HL-60 (cell line): Measurements from ENCODE around the gene MID1.

Experiments used
- DNase-seq, 2 experiments: peaks; one replicate each; pipeline ENCODE4 v3.0.0-alpha.2; 2010 to 2020; ENCODE audit warnings: low read depth in 1 of 2, low spot score in 1 of 2
- H3K27ac ChIP-seq: fragments of 250-450 bp; sonication (Bioruptor Pico); replicated peaks from 2 replicates; pipeline ENCODE4 v1.5.1; 2020; ENCODE audit warnings: mild to moderate bottlenecking, moderate library complexity
- H3K27me3 ChIP-seq: fragments of 250-450 bp; sonication (Bioruptor Pico); 2 replicates; pipeline ENCODE4 v1.5.1; 2021; ENCODE audit warnings: mild to moderate bottlenecking, moderate library complexity; ENCODE audit not compliant: insufficient read depth, poor library complexity, severe bottlenecking
- H3K4me3 ChIP-seq: replicated peaks from 2 replicates; pipeline ENCODE4 v1.5.1; 2011; ENCODE audit warnings: mild to moderate bottlenecking, control low read depth, low read length; ENCODE audit not compliant: insufficient read depth
- GABPA ChIP-seq: IDR thresholded peaks from 2 replicates; pipeline ENCODE4 v1.6.1; 2012; ENCODE audit warnings: low read depth
- POLR2AphosphoS5 ChIP-seq: IDR thresholded peaks from 2 replicates; pipeline ENCODE4 v1.6.1; 2012; ENCODE audit warnings: low read depth
- REST ChIP-seq: IDR thresholded peaks from 2 replicates; pipeline ENCODE4 v1.6.1; 2012; ENCODE audit warnings: low read depth; ENCODE audit not compliant: insufficient replicate concordance
- SPI1 ChIP-seq: IDR thresholded peaks from 2 replicates; pipeline ENCODE4 v1.6.1; 2012; ENCODE audit warnings: low read depth, mild to moderate bottlenecking, borderline replicate concordance
- TF ChIP-seq, protein P1 (sequence below): IDR thresholded peaks from one replicate; pipeline ENCODE4 v1.5.1; 2011; ENCODE audit warnings: low read length, control low read depth, inconsistent platforms; ENCODE audit not compliant: insufficient read depth

The MID1 gene

DNA sequence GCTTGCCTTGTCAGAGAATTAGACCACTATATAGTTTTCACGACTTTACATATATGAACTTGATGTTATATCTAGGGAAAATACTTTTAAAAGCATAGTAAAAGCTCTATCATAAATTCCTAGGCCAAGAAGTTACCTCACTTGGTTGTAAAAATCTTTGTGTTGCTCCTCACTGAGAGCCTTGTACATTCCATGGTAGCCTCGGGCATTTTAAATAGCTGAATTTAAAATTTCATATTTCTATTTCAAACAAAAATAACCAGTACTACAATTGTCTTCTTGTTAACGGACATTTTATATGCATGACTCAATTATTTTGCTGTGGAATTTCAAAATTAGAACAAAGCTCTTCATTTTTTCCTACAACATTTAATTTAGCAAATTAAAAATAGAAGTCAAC is 107.6 kb downstream of the MID1 start:
- TF ChIP-seq POLR2AphosphoS5: no peak
- TF ChIP-seq SPI1: no peak
- TF ChIP-seq, protein P1, sequence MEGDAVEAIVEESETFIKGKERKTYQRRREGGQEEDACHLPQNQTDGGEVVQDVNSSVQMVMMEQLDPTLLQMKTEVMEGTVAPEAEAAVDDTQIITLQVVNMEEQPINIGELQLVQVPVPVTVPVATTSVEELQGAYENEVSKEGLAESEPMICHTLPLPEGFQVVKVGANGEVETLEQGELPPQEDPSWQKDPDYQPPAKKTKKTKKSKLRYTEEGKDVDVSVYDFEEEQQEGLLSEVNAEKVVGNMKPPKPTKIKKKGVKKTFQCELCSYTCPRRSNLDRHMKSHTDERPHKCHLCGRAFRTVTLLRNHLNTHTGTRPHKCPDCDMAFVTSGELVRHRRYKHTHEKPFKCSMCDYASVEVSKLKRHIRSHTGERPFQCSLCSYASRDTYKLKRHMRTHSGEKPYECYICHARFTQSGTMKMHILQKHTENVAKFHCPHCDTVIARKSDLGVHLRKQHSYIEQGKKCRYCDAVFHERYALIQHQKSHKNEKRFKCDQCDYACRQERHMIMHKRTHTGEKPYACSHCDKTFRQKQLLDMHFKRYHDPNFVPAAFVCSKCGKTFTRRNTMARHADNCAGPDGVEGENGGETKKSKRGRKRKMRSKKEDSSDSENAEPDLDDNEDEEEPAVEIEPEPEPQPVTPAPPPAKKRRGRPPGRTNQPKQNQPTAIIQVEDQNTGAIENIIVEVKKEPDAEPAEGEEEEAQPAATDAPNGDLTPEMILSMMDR: no peak
- TF ChIP-seq GABPA: no peak
- no peak for TF ChIP-seq REST
- Histone ChIP-seq H3K27ac (no peak overlapping the region), H3K4me3 (no peak overlapping the region), H3K27me3 (no peaks in the 10 kb centered on the region)
- no peak for DNase-seq

GRCh38 chrX:10512258-10512657 is 108.1 kb downstream of the MID1 start:
- no peak overlapping the region for H3K27ac ChIP-seq
- DNase-seq: no peak
- no peaks in the 10 kb centered on the region for H3K27me3 ChIP-seq
- H3K4me3 ChIP-seq: no peak overlapping the region
- TF ChIP-seq, protein P1: no peak
- TF ChIP-seq SPI1: no peak

GRCh38 chrX:10509397-10509796 is 111.0 kb downstream of the MID1 start:
- DNase-seq: no peak
- TF ChIP-seq POLR2AphosphoS5 (no peak), SPI1 (no peak), GABPA (no peak), REST (no peak)
- TF ChIP-seq, protein P1: no peak
- H3K27ac ChIP-seq: no peak overlapping the region
- no peaks in the 10 kb centered on the region for H3K27me3 ChIP-seq
- no peak overlapping the region for H3K4me3 ChIP-seq

DNA sequence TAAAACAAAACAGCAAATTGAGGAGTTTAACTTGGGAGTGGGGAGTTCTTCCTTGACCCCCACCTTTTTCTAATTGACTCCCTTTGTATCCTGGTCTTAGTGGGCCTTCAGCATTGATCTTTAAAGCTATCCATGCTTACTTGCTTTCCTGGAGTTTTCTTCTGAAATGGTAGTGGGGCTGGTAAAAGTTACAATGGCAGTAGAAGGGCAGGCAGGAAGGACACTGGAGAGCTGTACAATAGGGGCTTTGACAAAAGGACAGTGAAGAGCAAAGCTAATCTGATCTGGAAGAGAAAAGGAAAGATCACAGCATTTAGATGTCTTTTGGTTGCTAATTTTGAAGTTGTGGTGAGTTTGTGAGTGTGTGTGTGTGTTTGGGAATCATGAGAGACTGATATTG is 111.5 kb downstream of the MID1 start:
- no peak for DNase-seq
- TF ChIP-seq GABPA (no peak), REST (no peak)
- TF ChIP-seq, protein P1: no peak
- Histone ChIP-seq H3K27ac (no peak overlapping the region), H3K4me3 (no peak overlapping the region), H3K27me3 (no peaks in the 10 kb centered on the region)
